H1 (cell line): ENCODE data around the gene DISC1. TPM values are rescaled to one million over a fixed set of nuclear protein-coding genes. Genes with fewer than 3 reads are reported as not detected.

Source experiments
- CTCF ChIA-PET: fragments of 300-600 bp; sonication (Branson Sonifier 250); formaldehyde crosslinking; loops from one replicate; lab custom pipeline; 2021; ENCODE audit not compliant: partially characterized antibody; lab: Charles Lee
- POLR2A ChIA-PET: fragments of 300-600 bp; sonication (Branson Sonifier 250); formaldehyde crosslinking; loops from one replicate; lab custom pipeline; 2021; ENCODE audit warnings: inconsistent platforms; ENCODE audit not compliant: partially characterized antibody; lab: Charles Lee
- DNase-seq, 2 experiments: peaks; one replicate each; pipeline versions ENCODE4 v3.0.0 to v3.0.0-alpha.2; 2010 to 2022; ENCODE audit warnings: low spot score in 2 of 2, low read depth in 1 of 2, mixed read lengths in 1 of 2
- FAIRE-seq: peaks from 2 replicates; lab custom pipeline; 2011; peaks lifted over from hg19 to GRCh38; lab: Jason Lieb, UNC
- H2AFZ ChIP-seq: 2 replicates; pipeline ENCODE4 v1.8.1; 2012; ENCODE audit warnings: low read length, inconsistent platforms
- H2AK5ac ChIP-seq: 2 replicates; pipeline ENCODE4 v1.6.1; 2013; ENCODE audit warnings: low read depth, low read length
- H2BK120ac ChIP-seq: replicated peaks from 2 replicates; pipeline ENCODE3; 2013; ENCODE audit warnings: low read depth, low read length, inconsistent platforms
- H2BK12ac ChIP-seq: 2 replicates; pipeline ENCODE4 v1.6.1; 2013; ENCODE audit warnings: low read depth, low read length
- H2BK15ac ChIP-seq: 2 replicates; pipeline ENCODE4 v1.6.1; 2013; ENCODE audit warnings: low read length
- H2BK20ac ChIP-seq: 2 replicates; pipeline ENCODE4 v1.6.1; 2013; ENCODE audit warnings: low read length
- H2BK5ac ChIP-seq: 2 replicates; pipeline ENCODE4 v1.6.1; 2013; ENCODE audit warnings: low read depth, low read length
- H3K14ac ChIP-seq: 2 replicates; pipeline ENCODE4 v1.6.1; 2013; ENCODE audit warnings: inconsistent platforms; ENCODE audit not compliant: insufficient read length
- H3K18ac ChIP-seq: 2 replicates; pipeline ENCODE4 v1.6.1; 2013; ENCODE audit warnings: low read length; ENCODE audit errors: extremely low read depth
- H3K23ac ChIP-seq: 2 replicates; pipeline ENCODE4 v1.6.1; 2013; ENCODE audit warnings: inconsistent platforms; ENCODE audit not compliant: insufficient read length
- H3K23me2 ChIP-seq: 2 replicates; pipeline ENCODE4 v1.6.1; 2013; ENCODE audit warnings: low read depth, low read length
- H3K27ac ChIP-seq: 2 replicates; pipeline ENCODE4 v1.6.1; 2011; ENCODE audit warnings: low read depth, low read length, inconsistent platforms
- H3K27me3 ChIP-seq, 4 experiments: replicated peaks in 1 of 4; 1 replicate in 1 of 4; 2 replicates in 3 of 4; pipeline versions ENCODE4 v1.6.1 to v1.8.1; 2011 to 2013; ENCODE audit warnings: low read length in 3 of 4, mild to moderate bottlenecking in 3 of 4, inconsistent platforms in 2 of 4, mixed read lengths in 2 of 4, moderate library complexity in 1 of 4; ENCODE audit not compliant: control insufficient read depth in 3 of 4, insufficient read depth in 3 of 4; ENCODE audit errors: extremely low read depth in 1 of 4
- H3K36me3 ChIP-seq, 4 experiments: 2 replicates each; pipeline versions ENCODE4 v1.6.1 to v1.8.1; 2011 to 2013; ENCODE audit warnings: mild to moderate bottlenecking in 4 of 4, low read length in 3 of 4, moderate library complexity in 2 of 4, control low read depth in 1 of 4, inconsistent platforms in 1 of 4; ENCODE audit not compliant: insufficient read depth in 4 of 4, control insufficient read depth in 2 of 4
- H3K4ac ChIP-seq: replicated peaks from 2 replicates; pipeline ENCODE3; 2013; ENCODE audit warnings: low read length, low read depth, mixed read lengths, inconsistent platforms; ENCODE audit not compliant: insufficient read length
- H3K4me1 ChIP-seq, 4 experiments: replicated peaks in 1 of 4; 1 replicate in 1 of 4; 2 replicates in 3 of 4; pipeline versions ENCODE4 v1.6.1 to v1.8.1; 2011 to 2013; ENCODE audit warnings: low read length in 3 of 4, inconsistent platforms in 2 of 4, mixed read lengths in 1 of 4; ENCODE audit not compliant: insufficient read depth in 4 of 4, control insufficient read depth in 3 of 4
- H3K4me2 ChIP-seq, 2 experiments: 2 replicates each; pipeline versions ENCODE4 v1.6.1 to v1.8.1; 2011 to 2013; ENCODE audit warnings: low read depth in 2 of 2, low read length in 2 of 2, control low read depth in 1 of 2, inconsistent platforms in 1 of 2, mild to moderate bottlenecking in 1 of 2; ENCODE audit not compliant: insufficient read depth in 1 of 2
- H3K4me3 ChIP-seq, 4 experiments: fragments of 200-600, 300-600 bp in 1 of 4; sonication (generic), shearing (Covaris generic), sonication (Bioruptor Twin) in 1 of 4; 2 replicates each; pipeline versions ENCODE4 v1.5.1 to v1.8.1; 2011 to 2016; ENCODE audit warnings: low read length in 4 of 4, low read depth in 3 of 4, control low read depth in 2 of 4, inconsistent platforms in 2 of 4, mild to moderate bottlenecking in 2 of 4, mixed read lengths in 1 of 4, moderate library complexity in 1 of 4; ENCODE audit not compliant: insufficient read depth in 2 of 4; ENCODE audit errors: extremely low read depth in 1 of 4
- H3K56ac ChIP-seq: replicated peaks from 2 replicates; pipeline ENCODE3; 2013; ENCODE audit warnings: low read depth, mild to moderate bottlenecking, mixed read lengths, low read length, inconsistent platforms; ENCODE audit not compliant: insufficient read length
- H3K79me1 ChIP-seq: 2 replicates; pipeline ENCODE4 v1.6.1; 2013; ENCODE audit warnings: low read depth, low read length, control low read depth
- H3K79me2 ChIP-seq, 2 experiments: 2 replicates each; pipeline versions ENCODE4 v1.6.1 to v1.8.1; 2012 to 2013; ENCODE audit warnings: low read length in 2 of 2, mild to moderate bottlenecking in 2 of 2, inconsistent platforms in 1 of 2; ENCODE audit not compliant: insufficient read depth in 2 of 2, control insufficient read depth in 1 of 2
- H3K9ac ChIP-seq, 4 experiments: replicated peaks in 1 of 4; 1 replicate in 1 of 4; 2 replicates in 3 of 4; pipeline versions ENCODE4 v1.6.1 to v1.8.1; 2011 to 2013; ENCODE audit warnings: low read depth in 3 of 4, low read length in 3 of 4, control low read depth in 2 of 4, mild to moderate bottlenecking in 2 of 4, moderate library complexity in 2 of 4, inconsistent platforms in 1 of 4; ENCODE audit errors: extremely low read depth in 1 of 4
- H3K9me3 ChIP-seq, 2 experiments: 2 replicates each; pipeline versions ENCODE4 v1.6.1 to v1.8.1; 2012 to 2013; ENCODE audit warnings: mild to moderate bottlenecking in 2 of 2, moderate library complexity in 2 of 2, control low read depth in 1 of 2, inconsistent platforms in 1 of 2, low read depth in 1 of 2, low read length in 1 of 2, mixed read lengths in 1 of 2; ENCODE audit not compliant: insufficient read depth in 2 of 2
- H4K20me1 ChIP-seq, 2 experiments: replicated peaks in 1 of 2; 2 replicates each; pipeline versions ENCODE3 to v1.8.1; 2011 to 2013; ENCODE audit warnings: inconsistent platforms in 2 of 2, low read length in 2 of 2, mild to moderate bottlenecking in 1 of 2; ENCODE audit not compliant: insufficient read depth in 2 of 2, control insufficient read depth in 1 of 2
- H4K5ac ChIP-seq: 2 replicates; pipeline ENCODE4 v1.6.1; 2013; ENCODE audit warnings: low read length, low read depth, mixed read lengths, inconsistent platforms; ENCODE audit not compliant: insufficient read length
- H4K8ac ChIP-seq: 2 replicates; pipeline ENCODE4 v1.8.0; 2013; ENCODE audit warnings: mild to moderate bottlenecking, moderate library complexity, low read length, inconsistent platforms; ENCODE audit not compliant: insufficient read depth; ENCODE audit errors: extremely low read depth
- H4K91ac ChIP-seq: replicated peaks from 2 replicates; pipeline ENCODE3; 2013; ENCODE audit warnings: low read length, mixed read lengths, inconsistent platforms; ENCODE audit not compliant: insufficient read length
- ASH2L ChIP-seq: fragments of 200-600, 300-600 bp; sonication (generic); IDR thresholded peaks from one replicate; pipeline ENCODE4 v1.7.1; 2017; ENCODE audit warnings: low read length
- CBX5 ChIP-seq: fragments of 300-800, 300-1000 bp; sonication (generic); IDR thresholded peaks from 2 replicates; pipeline ENCODE4 v1.7.1; 2016; ENCODE audit warnings: antibody characterized with exemption, low read length, low read depth
- POLR2AphosphoS5 ChIP-seq: IDR thresholded peaks from 2 replicates; pipeline ENCODE4 v1.6.1; 2011; ENCODE audit warnings: low read depth, low read length
- POU5F1 ChIP-seq: IDR thresholded peaks from 2 replicates; pipeline ENCODE4 v1.6.1; 2011; ENCODE audit warnings: low read depth, mild to moderate bottlenecking, low read length, moderate library complexity
- SP1 ChIP-seq: IDR thresholded peaks from 2 replicates; pipeline ENCODE4 v1.6.1; 2011; ENCODE audit warnings: low read depth, low read length
- SP4 ChIP-seq: IDR thresholded peaks from 2 replicates; pipeline ENCODE4 v1.6.1; 2012; ENCODE audit warnings: low read length, inconsistent platforms
- TAF1 ChIP-seq: IDR thresholded peaks from 2 replicates; pipeline ENCODE4 v1.6.1; 2011; ENCODE audit warnings: mild to moderate bottlenecking, low read depth, low read length
- YY1 ChIP-seq: IDR thresholded peaks from 2 replicates; pipeline ENCODE4 v1.6.1; 2011; ENCODE audit warnings: low read depth, mild to moderate bottlenecking, low read length
- WGBS, 2 experiments: shearing (Covaris generic) in 1 of 2; methylation state at CpG; one replicate each; pipeline versions ENCODE4 v1.1.6 to v1.1.7; 2013 to 2015; ENCODE audit warnings: low lambda C conversion rate in 2 of 2, mixed read lengths in 2 of 2, inconsistent platforms in 1 of 2, low coverage in 1 of 2, missing lambda C conversion rate in 1 of 2; ENCODE audit not compliant: insufficient replicate concordance in 2 of 2, insufficient coverage in 1 of 2, insufficient read length in 1 of 2; ENCODE audit errors: extremely low coverage in 1 of 2, missing lambda C conversion rate in 1 of 2; 5-methylcytosine and 5-hydroxymethylcytosine counted together
- polyA plus RNA-seq, 7 experiments: library from polyadenylated mRNA; depleted of rRNA in 3 of 7; stranded (reverse) in 5 of 7; unstranded in 2 of 7; fragments of >200 nt in 5 of 7; fragments of 200-250 nt in 2 of 7; gene quantifications; 1 replicate in 5 of 7; 2 replicates in 1 of 7; 4 replicates in 1 of 7; pipeline versions ENCODE4 v1.2.1 to v1.2.3, GENCODE V29; 2011 to 2013; ENCODE audit warnings: missing spikeins in 2 of 7, mixed read lengths in 2 of 7
- total RNA-seq: library from RNA; stranded (reverse); fragmentation: NEBNext Ultra II Directional; extraction: Animal tissue kit (Norgen Biotek cat#: 25700); gene quantifications from 2 replicates; pipeline ENCODE4 v1.2.1, GENCODE V29; 2021
- TF ChIP-seq, protein P1 (sequence below): IDR thresholded peaks from 2 replicates; pipeline ENCODE4 v1.6.1; 2011; ENCODE audit warnings: low read depth, mild to moderate bottlenecking, low read length; ENCODE audit not compliant: insufficient read depth
- TF ChIP-seq, protein P2 (sequence below): IDR thresholded peaks from 2 replicates; pipeline ENCODE4 v1.6.1; 2012; ENCODE audit warnings: inconsistent platforms
- TF ChIP-seq, protein P3 (sequence below), 3 experiments: IDR thresholded peaks; 1 replicate in 2 of 3; 2 replicates in 1 of 3; pipeline versions ENCODE4 v1.5.1 to v1.6.1; 2011; ENCODE audit warnings: low read length in 3 of 3, mild to moderate bottlenecking in 3 of 3, inconsistent platforms in 2 of 3, low read depth in 1 of 3, moderate library complexity in 1 of 3; ENCODE audit not compliant: insufficient read depth in 1 of 3; ENCODE audit errors: control extremely low read depth in 1 of 3

Gene DISC1
- total and polyA plus RNA-seq, 2 of the 8 experiments (the other 6 are each of a cell fraction or from before 2014, with no cell fraction given) = 1.1 to 3.5 TPM

DNA sequence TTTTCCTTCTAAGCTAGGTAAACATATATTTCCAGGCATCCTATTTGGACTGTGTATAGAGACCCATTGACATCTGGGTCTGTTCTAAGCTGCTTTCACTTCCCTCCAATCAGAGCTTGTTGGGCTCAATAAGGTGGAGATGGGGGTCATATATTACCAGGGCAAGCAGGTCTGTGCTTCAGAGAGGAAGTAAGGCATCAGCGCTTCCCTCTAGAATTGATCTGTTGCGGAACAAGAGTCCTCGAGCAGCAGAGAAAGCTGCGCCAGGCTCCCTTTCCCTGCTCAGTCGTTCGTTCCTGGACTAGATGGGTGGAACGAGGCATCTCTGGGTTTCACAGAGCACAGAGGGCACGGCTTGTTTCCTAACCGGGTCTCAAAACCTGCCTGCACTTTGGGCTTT, 63.5 kb downstream of the DISC1 start:
- Histone ChIP-seq H2AK5ac (no peak overlapping the region), H3K4ac (no peak overlapping the region), H2BK5ac (peak overlapping the region; percentile 28; the same call in 1 of the 2 replicates), H3K79me2 (no peaks in the 10 kb centered on the region), H4K5ac (no peak overlapping the region), H3K56ac (no peak overlapping the region), H3K4me2 (no peak overlapping the region), H4K20me1 (no peaks in the 10 kb centered on the region), H3K23ac (no peak overlapping the region), H2BK15ac (0 out of 2 replicates have a peak overlapping the region, but pooled peaks have one; percentile 46), H3K27ac (no peak overlapping the region), H3K9me3 (peaks cover 11 to 15% of the 10 kb centered on the region in 2 experiments; a peak in 3 of 4 replicates), H3K36me3 (no peaks in the 10 kb centered on the region), H3K9ac (no peak overlapping the region), H3K4me1 (peaks cover 3 to 10% (median 4%) of the 10 kb centered on the region in 4 experiments), H2BK20ac (no peak overlapping the region), H3K4me3 (no peak overlapping the region), H3K79me1 (no peaks in the 10 kb centered on the region), H4K8ac (no peak overlapping the region), H3K27me3 (no peaks in the 10 kb centered on the region; a peak in 1 of 7 replicates), H3K14ac (no peak overlapping the region), H2BK12ac (no peak overlapping the region), H2BK120ac (no peak overlapping the region), H3K18ac (peak overlapping the region; percentile 68; the same call in 1 of the 2 replicates), H4K91ac (no peak overlapping the region), H3K23me2 (no peaks in the 10 kb centered on the region), H2AFZ (no peak overlapping the region; the same call in 1 of the 2 replicates)
- DNase-seq (no peak), FAIRE-seq (no peak)
- ChIA-PET POLR2A (interaction anchor here (1.0 kb wide), 1 partner anchor 10 kb away, joined by 3 read pairs; no protein-coding TSS in a partner anchor), CTCF (interaction anchor here (0.7 to 1.4 kb wide), 5 partner anchors 10 to 399 kb away, joined by 3 to 6 read pairs (median 3); no protein-coding TSS in a partner anchor)
- WGBS, 2 experiments = 92% methylated on average over 9 of the region's 9 CpGs; no CpG with 5 or more reads in 1 of the 2 experiments
- TF ChIP-seq POLR2AphosphoS5 = no peak
- TF ChIP-seq, protein P1, sequence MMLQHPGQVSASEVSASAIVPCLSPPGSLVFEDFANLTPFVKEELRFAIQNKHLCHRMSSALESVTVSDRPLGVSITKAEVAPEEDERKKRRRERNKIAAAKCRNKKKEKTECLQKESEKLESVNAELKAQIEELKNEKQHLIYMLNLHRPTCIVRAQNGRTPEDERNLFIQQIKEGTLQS = no peak
- TF ChIP-seq, protein P2, sequence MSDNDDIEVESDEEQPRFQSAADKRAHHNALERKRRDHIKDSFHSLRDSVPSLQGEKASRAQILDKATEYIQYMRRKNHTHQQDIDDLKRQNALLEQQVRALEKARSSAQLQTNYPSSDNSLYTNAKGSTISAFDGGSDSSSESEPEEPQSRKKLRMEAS = no peak
- no peak for TF ChIP-seq ASH2L
- TF ChIP-seq, protein P3, sequence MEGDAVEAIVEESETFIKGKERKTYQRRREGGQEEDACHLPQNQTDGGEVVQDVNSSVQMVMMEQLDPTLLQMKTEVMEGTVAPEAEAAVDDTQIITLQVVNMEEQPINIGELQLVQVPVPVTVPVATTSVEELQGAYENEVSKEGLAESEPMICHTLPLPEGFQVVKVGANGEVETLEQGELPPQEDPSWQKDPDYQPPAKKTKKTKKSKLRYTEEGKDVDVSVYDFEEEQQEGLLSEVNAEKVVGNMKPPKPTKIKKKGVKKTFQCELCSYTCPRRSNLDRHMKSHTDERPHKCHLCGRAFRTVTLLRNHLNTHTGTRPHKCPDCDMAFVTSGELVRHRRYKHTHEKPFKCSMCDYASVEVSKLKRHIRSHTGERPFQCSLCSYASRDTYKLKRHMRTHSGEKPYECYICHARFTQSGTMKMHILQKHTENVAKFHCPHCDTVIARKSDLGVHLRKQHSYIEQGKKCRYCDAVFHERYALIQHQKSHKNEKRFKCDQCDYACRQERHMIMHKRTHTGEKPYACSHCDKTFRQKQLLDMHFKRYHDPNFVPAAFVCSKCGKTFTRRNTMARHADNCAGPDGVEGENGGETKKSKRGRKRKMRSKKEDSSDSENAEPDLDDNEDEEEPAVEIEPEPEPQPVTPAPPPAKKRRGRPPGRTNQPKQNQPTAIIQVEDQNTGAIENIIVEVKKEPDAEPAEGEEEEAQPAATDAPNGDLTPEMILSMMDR (IDR thresholded peaks at IDR 0.05; ENCODE audit: control extremely low read depth in 1 of 3, insufficient read depth in 1 of 3, low read depth in 1 of 3, low read length in 3 of 3) = no peak
- TF ChIP-seq YY1 = no peak
- TF ChIP-seq POU5F1 = no peak
- TF ChIP-seq SP1 = no peak
- TF ChIP-seq CBX5 = no peak
- TF ChIP-seq TAF1 = no peak
- TF ChIP-seq SP4 = no peak
